Astrocyte of the cerebellum (primary cell): ENCODE measurements around the gene LTBP3.

Source experiments
- DNase-seq: peaks from one replicate; pipeline ENCODE4 v3.0.0-alpha.2; 2011; ENCODE audit warnings: low read depth
- H3K4me3 ChIP-seq: 2 replicates; pipeline ENCODE4 v1.5.1; 2011; ENCODE audit warnings: mild to moderate bottlenecking, low read depth, low read length, moderate library complexity
- in situ Hi-C: cut with HindIII; loops from 2 replicates; pipeline ENCODE4 v1.10.0; 2017; ENCODE audit warnings: low sequenced_read_pairs
- TF ChIP-seq, protein P1 (sequence below): IDR thresholded peaks from 2 replicates; pipeline ENCODE4 v1.5.1; 2012; ENCODE audit warnings: low read length, low read depth, moderate library complexity, mild to moderate bottlenecking; ENCODE audit errors: missing control alignments

Gene LTBP3

DNA sequence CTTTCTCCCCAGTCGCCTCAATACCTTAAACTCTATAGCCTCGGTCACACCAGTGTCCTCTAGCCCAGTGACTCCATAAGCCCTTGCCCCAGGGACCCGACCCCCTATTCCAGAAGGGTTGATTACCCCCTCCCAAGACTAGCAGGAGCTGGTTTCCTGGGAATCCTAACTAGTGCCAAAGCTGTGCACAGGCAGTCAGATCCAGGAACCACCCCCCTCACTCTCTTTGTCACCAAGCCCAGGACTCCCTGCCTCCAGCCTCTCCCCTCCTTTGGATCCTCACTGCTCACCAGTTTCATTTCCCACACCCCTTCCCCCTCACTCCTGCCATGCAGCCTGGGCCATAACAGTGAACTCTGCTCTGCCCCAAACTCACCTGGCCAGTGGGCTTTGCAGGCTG, 9.8 kb downstream of the LTBP3 start:
- no peak for DNase-seq
- in situ Hi-C loops: no loop called here
- H3K4me3 ChIP-seq: no peak overlapping the region
- TF ChIP-seq, protein P1, sequence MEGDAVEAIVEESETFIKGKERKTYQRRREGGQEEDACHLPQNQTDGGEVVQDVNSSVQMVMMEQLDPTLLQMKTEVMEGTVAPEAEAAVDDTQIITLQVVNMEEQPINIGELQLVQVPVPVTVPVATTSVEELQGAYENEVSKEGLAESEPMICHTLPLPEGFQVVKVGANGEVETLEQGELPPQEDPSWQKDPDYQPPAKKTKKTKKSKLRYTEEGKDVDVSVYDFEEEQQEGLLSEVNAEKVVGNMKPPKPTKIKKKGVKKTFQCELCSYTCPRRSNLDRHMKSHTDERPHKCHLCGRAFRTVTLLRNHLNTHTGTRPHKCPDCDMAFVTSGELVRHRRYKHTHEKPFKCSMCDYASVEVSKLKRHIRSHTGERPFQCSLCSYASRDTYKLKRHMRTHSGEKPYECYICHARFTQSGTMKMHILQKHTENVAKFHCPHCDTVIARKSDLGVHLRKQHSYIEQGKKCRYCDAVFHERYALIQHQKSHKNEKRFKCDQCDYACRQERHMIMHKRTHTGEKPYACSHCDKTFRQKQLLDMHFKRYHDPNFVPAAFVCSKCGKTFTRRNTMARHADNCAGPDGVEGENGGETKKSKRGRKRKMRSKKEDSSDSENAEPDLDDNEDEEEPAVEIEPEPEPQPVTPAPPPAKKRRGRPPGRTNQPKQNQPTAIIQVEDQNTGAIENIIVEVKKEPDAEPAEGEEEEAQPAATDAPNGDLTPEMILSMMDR: no peak

DNA sequence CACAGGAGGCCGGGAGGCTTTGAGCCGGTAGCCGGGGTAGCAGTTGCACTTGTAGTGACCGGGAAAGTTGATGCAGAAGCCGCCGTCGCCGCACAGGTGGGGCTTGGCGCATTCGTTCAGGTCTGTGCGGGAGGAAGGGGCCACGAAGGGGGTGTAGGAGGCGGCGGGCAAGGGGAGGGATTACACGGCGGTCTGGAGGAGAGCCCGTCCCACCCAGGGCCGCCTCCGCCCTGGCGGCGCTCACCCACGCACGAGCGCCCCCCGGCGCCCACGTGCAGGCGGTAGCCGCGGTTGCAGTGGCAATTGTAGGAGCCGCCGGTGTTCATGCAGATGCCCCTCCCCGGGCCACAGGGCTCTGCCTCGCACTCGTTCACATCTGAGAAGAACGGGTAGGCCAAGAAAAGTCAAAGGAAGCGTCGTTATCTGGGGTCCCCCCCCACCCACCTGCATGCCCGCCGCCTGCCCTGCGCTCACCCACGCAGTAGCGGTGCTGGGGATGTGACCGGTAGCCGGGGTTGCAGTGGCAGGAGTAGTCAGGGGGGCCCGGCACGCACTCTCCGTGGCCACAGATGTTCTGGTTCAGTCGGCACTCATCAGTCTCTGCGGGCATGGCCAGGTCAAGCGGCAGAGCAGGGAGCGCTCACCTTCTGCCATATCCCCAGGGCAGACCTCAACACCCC, 10.6 kb downstream of the LTBP3 start:
- in situ Hi-C loops: no loop called here
- DNase-seq: no peak
- H3K4me3 ChIP-seq: no peak overlapping the region
- TF ChIP-seq, protein P1: no peak

DNA sequence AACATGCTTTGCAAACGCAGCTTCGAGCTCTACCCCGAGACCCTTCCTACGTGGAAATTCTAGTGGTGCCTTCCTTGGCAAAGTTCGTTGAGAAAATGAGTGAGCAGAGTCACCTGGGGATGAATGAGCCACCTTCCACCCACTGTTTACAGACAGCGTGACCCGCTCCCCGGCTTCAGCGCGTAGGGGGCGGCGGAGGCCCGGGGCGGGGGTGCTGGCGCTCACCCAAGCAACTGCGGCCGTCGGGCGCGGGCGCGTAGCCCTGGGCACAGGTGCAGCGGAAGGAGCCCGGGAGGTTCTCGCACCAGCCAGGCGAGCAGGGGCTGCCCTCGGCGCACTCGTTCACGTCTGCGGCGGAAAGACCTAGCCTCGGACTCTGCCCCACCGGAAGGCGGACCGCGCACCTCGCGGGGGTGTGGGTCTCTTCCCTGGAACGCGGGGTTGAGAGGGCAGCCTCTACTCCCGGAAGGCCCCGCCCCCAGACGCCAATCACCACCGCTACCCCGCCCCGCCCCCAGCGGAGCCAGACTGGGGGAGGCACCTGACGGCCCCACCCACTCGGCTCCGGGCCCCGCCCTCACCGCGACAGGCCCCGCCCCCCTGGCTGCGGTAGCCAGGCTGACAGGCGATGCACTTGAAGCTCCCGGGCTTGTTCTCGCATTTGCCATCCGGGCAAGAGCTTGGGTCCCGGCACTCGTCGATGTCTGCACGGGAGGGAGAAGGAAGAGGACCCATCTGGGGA, 11.8 kb downstream of the LTBP3 start:
- TF ChIP-seq, protein P1: no peak
- DNase-seq: no peak
- in situ Hi-C loops: no loop called here
- H3K4me3 ChIP-seq: no peak overlapping the region

DNA sequence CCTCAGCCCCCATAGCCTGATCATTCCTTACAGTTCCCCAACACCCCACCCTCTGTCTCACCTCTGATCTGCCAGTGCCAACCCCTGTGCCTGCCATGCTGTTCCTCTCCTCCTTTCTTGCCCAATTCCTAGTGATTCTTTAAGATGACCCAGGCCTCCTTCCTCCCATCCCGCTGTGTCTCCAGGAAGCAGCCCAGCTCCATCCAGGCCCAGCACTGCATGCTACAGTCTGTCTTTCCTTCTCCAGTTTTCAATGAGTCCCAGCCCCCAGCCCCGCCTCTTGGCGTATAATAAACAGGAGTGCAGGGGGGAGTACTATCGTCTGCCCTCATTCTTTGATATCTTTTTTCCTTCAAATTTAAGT, 12.3 kb downstream of the LTBP3 start:
- H3K4me3 ChIP-seq: no peak overlapping the region
- TF ChIP-seq, protein P1: no peak
- in situ Hi-C loops: no loop called here
- DNase-seq: no peak

DNA sequence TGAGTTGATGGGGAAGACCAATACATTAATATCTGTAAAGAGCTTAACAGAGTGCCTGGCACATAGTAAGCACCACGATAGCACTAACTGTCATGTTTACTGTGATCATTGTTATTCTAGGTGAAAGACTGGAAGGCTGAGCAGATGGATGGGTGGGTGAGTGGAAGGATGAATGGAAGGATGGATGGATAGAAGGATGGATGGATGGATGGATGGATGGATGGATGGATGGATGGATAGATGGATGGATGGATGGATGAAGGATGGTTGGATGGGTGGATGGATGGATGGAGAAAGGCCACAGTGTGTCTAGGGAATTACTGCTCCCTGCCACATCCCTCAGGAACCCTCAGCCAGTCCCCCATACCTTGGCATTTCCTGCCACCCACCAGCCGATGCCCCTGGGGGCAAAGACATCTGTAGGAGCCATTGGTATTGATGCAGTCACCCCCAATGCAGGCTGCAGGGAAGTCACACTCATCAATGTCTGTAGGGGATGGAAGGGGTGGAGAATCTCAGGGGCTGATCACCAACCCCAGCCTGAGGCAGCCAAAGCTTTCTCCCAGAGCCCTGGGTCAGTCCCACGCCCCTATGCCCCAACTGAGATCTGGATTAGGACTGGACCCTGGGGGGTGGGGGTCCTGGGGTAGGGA, 15.3 kb downstream of the LTBP3 start:
- TF ChIP-seq, protein P1: no peak
- no peak overlapping the region for H3K4me3 ChIP-seq
- no peak for DNase-seq
- in situ Hi-C loops: no loop called here

DNA sequence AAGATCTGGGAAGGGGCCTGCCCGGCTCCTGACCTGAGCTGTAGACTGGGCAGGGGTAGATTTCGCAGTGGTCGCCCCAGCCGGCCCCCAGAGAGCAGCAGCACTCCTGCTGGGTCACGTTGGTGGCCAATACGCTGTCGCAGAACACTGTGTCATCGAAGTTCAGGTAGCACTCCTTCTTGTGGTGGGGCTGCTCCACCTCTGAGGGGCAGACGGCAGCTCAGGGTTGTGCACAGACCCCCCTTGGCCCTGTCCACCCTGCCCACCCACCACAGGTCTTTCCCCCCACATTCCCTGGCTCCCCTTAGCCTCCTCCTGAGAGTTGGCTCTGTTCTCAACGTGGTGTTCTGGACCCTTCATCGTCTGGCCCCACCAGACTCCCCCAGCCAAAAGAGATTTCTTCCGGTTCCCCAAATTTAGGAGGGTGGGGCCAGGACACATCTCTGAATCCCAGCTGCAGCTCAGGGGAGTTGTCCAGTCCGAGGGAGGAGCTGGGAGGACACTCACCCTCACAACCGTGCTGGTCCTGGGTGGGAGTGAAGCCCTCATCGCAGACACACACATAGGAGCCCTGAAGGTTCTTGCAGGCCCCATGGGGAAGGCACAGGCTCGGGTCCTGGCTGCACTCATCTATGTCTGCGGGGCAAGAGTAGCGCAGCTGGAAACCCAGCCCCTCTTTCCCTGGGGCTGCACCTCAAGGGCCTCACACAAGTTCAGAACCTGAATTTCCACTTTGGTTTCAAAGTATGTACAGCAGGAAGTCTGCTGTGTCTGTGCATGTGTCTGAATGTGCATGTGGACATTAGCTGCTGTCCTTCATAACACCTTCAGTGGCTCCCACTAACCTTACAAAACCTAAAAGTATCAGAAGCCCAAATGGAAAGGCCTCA, 16.8 kb downstream of the LTBP3 start:
- H3K4me3 ChIP-seq: no peak overlapping the region
- in situ Hi-C loops: no loop called here
- TF ChIP-seq, protein P1: no peak

More for the DNA sequence above, 16.8 kb downstream of the LTBP3 start:
- no peak for DNase-seq
